ENCODE data around the gene DMTF1. TPM values are rescaled to one million over a fixed set of nuclear protein-coding genes. Genes with fewer than 3 reads are reported as not detected.
A peak's percentile ranks its signal among the peaks of the same experiment; 100 is the strongest.

Gene DMTF1
- total and polyA plus RNA-seq, 2 of the 4 experiments (the other 2 are of a cell fraction) = 59.0 to 69.0 TPM

- in situ Hi-C loops (cut with MboI; ENCODE audit: low sequenced_read_pairs) (no loop called here), dilution Hi-C loops (cut with HindIII; ENCODE audit: low sequenced_read_pairs, unreplicated experiment) (no loop called here), intact Hi-C loops (cut with micrococcal nuclease) (no loop called here)
- TF ChIP-seq CEBPB (IDR thresholded peaks at IDR 0.05; ENCODE audit: low read depth, low read length) (no peak), USF2 (IDR thresholded peaks at IDR 0.05; ENCODE audit: low read depth, low read length) (no peak)
- ATAC-seq (ENCODE audit: low read depth) = no peak
- no peak overlapping the region for H2AK9ac ChIP-seq (replicated peaks; ENCODE audit: low read depth, low read length, poor library complexity)
- no peaks in the 10 kb centered on the region for H4K20me1 ChIP-seq (ENCODE audit: insufficient read depth, low read length)
- H3K79me1 ChIP-seq (ENCODE audit: low read depth in 1 of 2, low read length in 2 of 2) = peaks cover 0 to 17% of the 10 kb centered on the region in 2 experiments; a peak in 3 of 4 replicates
- no peak overlapping the region for H3K14ac ChIP-seq (replicated peaks; ENCODE audit: low read depth, low read length)
- H3K4ac ChIP-seq (ENCODE audit: low read depth, low read length) = no peak overlapping the region
- H3K4me1 ChIP-seq (ENCODE audit: control insufficient read depth, insufficient read depth, low read length) = peaks cover 3% of the 10 kb centered on the region; the same call in 1 of the 2 replicates
- ChIA-PET CTCF (no interaction called here), POLR2A (ENCODE audit: unreplicated experiment) (no interaction called here)
- no peak overlapping the region for H3K4me2 ChIP-seq (ENCODE audit: low read depth, low read length)
- H2AK5ac ChIP-seq (ENCODE audit: low read depth, low read length) = no peak overlapping the region
- no peak overlapping the region for H3K18ac ChIP-seq (ENCODE audit: low read depth, low read length)
- no peak overlapping the region for H4K5ac ChIP-seq (ENCODE audit: low read depth, low read length)
- no peaks in the 10 kb centered on the region for H3K36me3 ChIP-seq (ENCODE audit: control insufficient read depth, insufficient read depth, low read length)
- H3K4me3 ChIP-seq (ENCODE audit: insufficient read depth, low read depth, low read length) = no peak overlapping the region
- H3K23ac ChIP-seq (ENCODE audit: low read depth, low read length) = no peak overlapping the region
- WGBS, 2 experiments (ENCODE audit: extremely low coverage in 2 of 2, insufficient read length in 1 of 2) = no CpG with 5 or more reads among the region's 1 CpG
- no TSS peak for BruUV-seq (replicated peaks)
- H3K27me3 ChIP-seq (ENCODE audit: control insufficient read depth, insufficient read depth, low read length) = peaks cover 5% of the 10 kb centered on the region
- H2AFZ ChIP-seq (replicated peaks; ENCODE audit: low read length, poor library complexity) = no peak overlapping the region
- DNase-seq = peak; percentile 46
- H3K56ac ChIP-seq (ENCODE audit: extremely low read depth, insufficient read depth, low read length) = no peak overlapping the region
- H2BK20ac ChIP-seq (ENCODE audit: low read depth, low read length) = no peak overlapping the region
- H2BK120ac ChIP-seq (ENCODE audit: low read depth, low read length) = no peak overlapping the region
- no peak overlapping the region for H4K91ac ChIP-seq (ENCODE audit: insufficient read depth, low read depth, low read length)
- no peak overlapping the region for H3K27ac ChIP-seq (ENCODE audit: insufficient read depth, low read length)
- H3K9me1 ChIP-seq (ENCODE audit: insufficient read depth, low read length) = peaks cover 6% of the 10 kb centered on the region
- H4K8ac ChIP-seq (ENCODE audit: low read depth in 2 of 2, low read length in 2 of 2) = no peak overlapping the region
- no peaks in the 10 kb centered on the region for H3K9me3 ChIP-seq (ENCODE audit: control insufficient read depth, insufficient read depth, low read length)
- no peak overlapping the region for H2BK15ac ChIP-seq (ENCODE audit: low read depth, low read length)
- H2BK5ac ChIP-seq (ENCODE audit: low read depth, low read length, poor library complexity, severe bottlenecking) = no peak overlapping the region
- H3K9ac ChIP-seq (ENCODE audit: low read depth, low read length) = no peak overlapping the region
These were observed 71.4 kb downstream of the DMTF1 start for GRCh38 chr7:87223666-87224065.

Measured in IMR-90 (cell line).